GM12875 (cell line): ENCODE measurements around the gene PSMD11.

Experiments used
- H3K4me3 ChIP-seq: one replicate; pipeline ENCODE4 v1.5.1; 2011; ENCODE audit warnings: low read depth, low read length, control low read depth
- CTCF ChIP-seq: IDR thresholded peaks from 2 replicates; pipeline ENCODE4 v1.5.1; 2011; ENCODE audit warnings: low read depth, mild to moderate bottlenecking, control low read depth, inconsistent platforms, low read length, moderate library complexity, borderline replicate concordance; ENCODE audit not compliant: insufficient read depth

The PSMD11 gene

GRCh38 chr17:32486111-32486700 lies 41.9 kb downstream of the PSMD11 start:
- H3K4me3 ChIP-seq: peak overlapping the region; percentile 92
- no peak for TF ChIP-seq CTCF

- TF ChIP-seq CTCF: no peak
- peak within 1 kb of the TSS; percentile 92 for H3K4me3 ChIP-seq
Observed at GRCh38 chr17:32486701-32487472, 42.6 kb downstream of the PSMD11 start, which contains the start of gene CDK5R1. Gene CDK5R1 (plus strand): TSS chr17:32486993. CDS start chr17:32487621, 628 bp downstream.

- peak overlapping the region; percentile 92 for H3K4me3 ChIP-seq
- TF ChIP-seq CTCF: no peak
Observed at GRCh38 chr17:32487473-32488176, 43.3 kb downstream of the PSMD11 start.

- TF ChIP-seq CTCF: no peak
- H3K4me3 ChIP-seq: peak overlapping the region; percentile 92
Observed at GRCh38 chr17:32488177-32488542, 43.9 kb downstream of the PSMD11 start.

- no peak for TF ChIP-seq CTCF
- peak overlapping the region; percentile 92 for H3K4me3 ChIP-seq
Observed at GRCh38 chr17:32488604-32489180, 44.4 kb downstream of the PSMD11 start.

- H3K4me3 ChIP-seq: peak overlapping the region; percentile 92
- no peak for TF ChIP-seq CTCF
Observed at GRCh38 chr17:32489320-32490100, 45.2 kb downstream of the PSMD11 start.
